ENCODE results near the gene PFKFB2.

- TF ChIP-seq CTCF (IDR thresholded peaks at IDR 0.05): no peak
- no peak for TF ChIP-seq EZH2 (IDR thresholded peaks at IDR 0.05)
These were observed 48.6 kb downstream of the PFKFB2 start for GRCh38 chr1:207101720-207102119.

Data from neural progenitor cell (in vitro differentiated cells).